Measurements from ENCODE around the gene C20orf202. TPM values are rescaled to one million over a fixed set of nuclear protein-coding genes. Genes with fewer than 3 reads are reported as not detected.
A peak's percentile ranks its signal among the peaks of the same experiment; 100 is the strongest.

The C20orf202 gene
- total and polyA plus RNA-seq, 2 experiments from 2014 or later, result not detected

DNA sequence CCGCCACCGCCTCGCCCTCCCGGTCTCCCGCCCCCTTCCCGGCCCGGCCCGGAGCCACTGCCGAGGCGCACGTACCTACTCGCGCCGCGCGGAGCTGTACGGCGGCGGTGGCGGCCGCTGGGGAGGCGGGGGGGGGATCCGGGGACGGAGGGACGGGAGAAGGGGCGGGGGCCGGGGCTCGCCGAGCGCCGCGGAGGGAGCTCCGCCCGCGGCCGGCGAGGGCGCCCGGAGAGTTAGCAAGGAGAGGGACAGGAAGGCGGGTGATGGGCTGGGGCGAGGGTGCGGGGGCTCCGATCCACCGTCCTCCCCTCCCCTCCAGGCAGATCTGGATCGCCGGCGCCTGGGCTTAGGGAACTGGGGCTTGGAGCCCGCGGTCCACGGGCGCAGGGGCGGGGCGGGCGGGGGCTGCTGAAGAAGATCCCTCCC, 17.9 kb upstream of the C20orf202 start (continued):
- TF ChIP-seq, protein P1, sequence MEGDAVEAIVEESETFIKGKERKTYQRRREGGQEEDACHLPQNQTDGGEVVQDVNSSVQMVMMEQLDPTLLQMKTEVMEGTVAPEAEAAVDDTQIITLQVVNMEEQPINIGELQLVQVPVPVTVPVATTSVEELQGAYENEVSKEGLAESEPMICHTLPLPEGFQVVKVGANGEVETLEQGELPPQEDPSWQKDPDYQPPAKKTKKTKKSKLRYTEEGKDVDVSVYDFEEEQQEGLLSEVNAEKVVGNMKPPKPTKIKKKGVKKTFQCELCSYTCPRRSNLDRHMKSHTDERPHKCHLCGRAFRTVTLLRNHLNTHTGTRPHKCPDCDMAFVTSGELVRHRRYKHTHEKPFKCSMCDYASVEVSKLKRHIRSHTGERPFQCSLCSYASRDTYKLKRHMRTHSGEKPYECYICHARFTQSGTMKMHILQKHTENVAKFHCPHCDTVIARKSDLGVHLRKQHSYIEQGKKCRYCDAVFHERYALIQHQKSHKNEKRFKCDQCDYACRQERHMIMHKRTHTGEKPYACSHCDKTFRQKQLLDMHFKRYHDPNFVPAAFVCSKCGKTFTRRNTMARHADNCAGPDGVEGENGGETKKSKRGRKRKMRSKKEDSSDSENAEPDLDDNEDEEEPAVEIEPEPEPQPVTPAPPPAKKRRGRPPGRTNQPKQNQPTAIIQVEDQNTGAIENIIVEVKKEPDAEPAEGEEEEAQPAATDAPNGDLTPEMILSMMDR (conservative IDR thresholded peaks at IDR 0.05; ENCODE audit: low read depth in 2 of 2), result no peak
- TF ChIP-seq EZH2 (IDR thresholded peaks at IDR 0.05; ENCODE audit: low read depth, unreplicated experiment) (no peak), STAT1 (IDR thresholded peaks at IDR 0.05; ENCODE audit: unreplicated experiment) (no peak), ZNF114 (CRISPR knock-in tag; IDR thresholded peaks at IDR 0.05) (no peak), EZH2phosphoT487 (IDR thresholded peaks at IDR 0.05; ENCODE audit: unreplicated experiment) (no peak), POLR2AphosphoS5 (IDR thresholded peaks at IDR 0.05; ENCODE audit: low read depth) (no peak)
- TF ChIP-seq, protein P2, sequence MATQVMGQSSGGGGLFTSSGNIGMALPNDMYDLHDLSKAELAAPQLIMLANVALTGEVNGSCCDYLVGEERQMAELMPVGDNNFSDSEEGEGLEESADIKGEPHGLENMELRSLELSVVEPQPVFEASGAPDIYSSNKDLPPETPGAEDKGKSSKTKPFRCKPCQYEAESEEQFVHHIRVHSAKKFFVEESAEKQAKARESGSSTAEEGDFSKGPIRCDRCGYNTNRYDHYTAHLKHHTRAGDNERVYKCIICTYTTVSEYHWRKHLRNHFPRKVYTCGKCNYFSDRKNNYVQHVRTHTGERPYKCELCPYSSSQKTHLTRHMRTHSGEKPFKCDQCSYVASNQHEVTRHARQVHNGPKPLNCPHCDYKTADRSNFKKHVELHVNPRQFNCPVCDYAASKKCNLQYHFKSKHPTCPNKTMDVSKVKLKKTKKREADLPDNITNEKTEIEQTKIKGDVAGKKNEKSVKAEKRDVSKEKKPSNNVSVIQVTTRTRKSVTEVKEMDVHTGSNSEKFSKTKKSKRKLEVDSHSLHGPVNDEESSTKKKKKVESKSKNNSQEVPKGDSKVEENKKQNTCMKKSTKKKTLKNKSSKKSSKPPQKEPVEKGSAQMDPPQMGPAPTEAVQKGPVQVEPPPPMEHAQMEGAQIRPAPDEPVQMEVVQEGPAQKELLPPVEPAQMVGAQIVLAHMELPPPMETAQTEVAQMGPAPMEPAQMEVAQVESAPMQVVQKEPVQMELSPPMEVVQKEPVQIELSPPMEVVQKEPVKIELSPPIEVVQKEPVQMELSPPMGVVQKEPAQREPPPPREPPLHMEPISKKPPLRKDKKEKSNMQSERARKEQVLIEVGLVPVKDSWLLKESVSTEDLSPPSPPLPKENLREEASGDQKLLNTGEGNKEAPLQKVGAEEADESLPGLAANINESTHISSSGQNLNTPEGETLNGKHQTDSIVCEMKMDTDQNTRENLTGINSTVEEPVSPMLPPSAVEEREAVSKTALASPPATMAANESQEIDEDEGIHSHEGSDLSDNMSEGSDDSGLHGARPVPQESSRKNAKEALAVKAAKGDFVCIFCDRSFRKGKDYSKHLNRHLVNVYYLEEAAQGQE (IDR thresholded peaks at IDR 0.05; ENCODE audit: unreplicated experiment), result no peak

DNA sequence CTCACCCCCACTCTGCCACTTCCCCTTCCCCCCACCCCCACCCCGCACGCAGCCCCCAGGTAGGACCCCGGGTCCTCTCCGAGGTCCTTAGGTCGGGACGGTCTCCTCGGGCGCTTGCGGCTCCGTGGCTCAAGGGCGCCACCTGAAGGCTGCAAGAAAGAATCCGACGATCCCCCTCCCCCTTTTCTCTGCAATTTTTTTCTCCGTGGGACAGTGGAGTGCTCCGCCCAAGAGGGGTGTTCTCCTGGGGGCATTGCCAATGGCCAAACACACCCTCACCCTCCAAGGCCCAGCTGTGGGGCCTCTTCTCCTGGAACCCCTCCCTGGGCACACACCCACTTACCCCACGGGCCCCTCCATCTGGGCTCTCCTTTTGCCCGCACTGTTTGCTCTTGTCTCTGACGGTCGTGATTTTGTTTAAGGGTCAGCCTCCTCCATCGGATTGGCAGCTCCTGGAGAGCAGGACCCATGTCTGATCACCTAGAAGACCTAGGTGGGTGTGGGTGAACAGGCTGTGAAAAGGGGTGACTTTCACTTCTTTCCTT, 17.4 kb upstream of the C20orf202 start:
- H3K4me3 ChIP-seq, result peak overlapping the region; percentile 64

More for the DNA sequence above, 17.4 kb upstream of the C20orf202 start:
- peaks cover 28% of the 10 kb centered on the region for H3K4me1 ChIP-seq (ENCODE audit: insufficient read depth)
- H3K79me2 ChIP-seq (replicated peaks; ENCODE audit: insufficient read depth), result no peaks in the 10 kb centered on the region
- 0 out of 2 replicates have a peak, but pooled peaks cover 5% of the 10 kb centered on the region for H3F3A ChIP-seq (replicated peaks; ENCODE audit: low read depth)
- H3K9me3 Mint-ChIP-seq, result peaks cover 5% of the 10 kb centered on the region; the same call in 1 of the 3 replicates
- H3K36me3 Mint-ChIP-seq (ENCODE audit: low read depth), result peaks cover 2% of the 10 kb centered on the region; the same call in 1 of the 3 replicates
- H3K4me3 Mint-ChIP-seq, result peak overlapping the region; percentile 60
- H3K4me1 Mint-ChIP-seq, result peaks cover 32% of the 10 kb centered on the region
- DNase-seq (ENCODE audit: low spot score) (peak; percentile 81), ATAC-seq (peak; percentile 72)
- peaks cover 42% of the 10 kb centered on the region for H3K27me3 ChIP-seq (ENCODE audit: insufficient read depth)
- H3K27ac Mint-ChIP-seq, result no peak overlapping the region
- peaks cover 27% of the 10 kb centered on the region for H3K27me3 Mint-ChIP-seq (ENCODE audit: insufficient read depth, low read depth, poor library complexity)
- no peaks in the 10 kb centered on the region for H3K36me3 ChIP-seq (ENCODE audit: insufficient read depth)
- no peaks in the 10 kb centered on the region for H3K9me2 ChIP-seq (ENCODE audit: insufficient read depth)
- no peak overlapping the region for H3K27ac ChIP-seq (ENCODE audit: low read depth)
- H4K20me1 ChIP-seq (replicated peaks; ENCODE audit: insufficient read depth), result no peaks in the 10 kb centered on the region; the same call in 1 of the 2 replicates
- H2AFZ ChIP-seq, result peak overlapping the region; percentile 83
- TF ChIP-seq, protein P2 (IDR thresholded peaks at IDR 0.05; ENCODE audit: unreplicated experiment), result no peak
- no peak for TF ChIP-seq JUNB (IDR thresholded peaks at IDR 0.05; ENCODE audit: unreplicated experiment)
- no peak for TF ChIP-seq ZNF331 (CRISPR knock-in tag; IDR thresholded peaks at IDR 0.05; ENCODE audit: low read depth)
- no peak for TF ChIP-seq CREB1 (CRISPR knock-in tag; IDR thresholded peaks at IDR 0.05; ENCODE audit: low read depth)
- TF ChIP-seq STAT1 (IDR thresholded peaks at IDR 0.05; ENCODE audit: unreplicated experiment), result no peak
- TF ChIP-seq NANOG (IDR thresholded peaks at IDR 0.05; ENCODE audit: borderline replicate concordance), result no peak
- TF ChIP-seq, protein P1 (conservative IDR thresholded peaks at IDR 0.05; ENCODE audit: low read depth in 2 of 2), result peak; percentile 62 to 74
- peak overlapping the region; percentile 73 for H3K4me2 ChIP-seq
